ENCODE measurements around the gene APEX2. TPM values are rescaled to one million over a fixed set of nuclear protein-coding genes. Genes with fewer than 3 reads are reported as not detected.
"Not testable (repeated sequence)": the region's sequence is repeated elsewhere in the genome, so short reads cannot be mapped to it uniquely, and the experiment has no call there.

APEX2 gene
- total RNA-seq, 3 donors from 2014 or later (not counting 1 experiment from before 2014, with no cell fraction given) = 11.5 to 13.3 (median 12.4) TPM

DNA sequence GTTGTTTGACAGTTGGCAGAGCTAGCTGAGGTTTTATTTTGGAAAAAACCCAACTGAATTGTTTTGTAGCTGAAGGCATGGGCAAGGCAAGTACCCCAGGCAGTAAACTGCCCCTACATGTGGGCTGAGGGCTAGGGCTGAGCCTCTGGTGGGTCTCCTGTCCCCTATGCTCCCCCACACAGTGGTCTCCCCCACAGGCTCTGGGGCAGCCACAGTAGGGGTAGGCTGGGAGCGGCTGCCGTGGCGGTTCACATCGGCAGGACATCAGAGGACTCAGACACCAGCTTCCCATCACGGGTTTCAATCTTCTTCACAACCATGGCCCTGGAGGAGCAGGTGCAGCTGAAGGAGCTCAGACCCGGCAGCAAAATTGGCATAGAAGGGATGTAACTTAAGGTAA, 41.4 kb downstream of the APEX2 start:
- intact Hi-C loops (cut with micrococcal nuclease) = no loop called here

DNA sequence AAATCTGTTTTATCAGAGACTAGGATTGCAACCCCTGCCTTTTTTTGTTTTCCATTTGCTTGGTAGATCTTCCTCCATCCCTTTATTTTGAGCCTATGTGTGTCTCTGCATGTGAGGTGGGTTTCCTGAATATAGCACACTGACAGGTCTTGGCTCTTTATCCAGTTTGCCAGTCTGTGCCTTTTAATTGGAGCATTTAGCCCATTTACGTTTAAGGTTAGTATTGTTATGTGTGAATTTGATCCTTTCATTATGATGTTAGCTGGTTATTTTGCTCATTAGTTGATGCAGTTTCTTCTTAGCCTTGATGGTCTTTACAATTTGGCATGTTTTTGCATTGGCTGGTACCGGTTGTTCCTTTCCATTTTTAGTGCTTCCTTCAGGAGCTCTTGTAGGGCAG, 50.4 kb downstream of the APEX2 start:
- ATAC-seq; H3K9me3 ChIP-seq (ENCODE audit: control insufficient read depth, insufficient read depth, low read length); H3K4me1 ChIP-seq (ENCODE audit: control insufficient read depth, insufficient read depth, low read length); intact Hi-C loops (cut with micrococcal nuclease); DNase-seq; H3K36me3 Mint-ChIP-seq; H3K4me3 ChIP-seq (ENCODE audit: low read length); H3K27me3 Mint-ChIP-seq (ENCODE audit: low read depth in 2 of 2); H3K27me3 ChIP-seq (ENCODE audit: control insufficient read depth, insufficient read depth, low read length); H3K4me1 Mint-ChIP-seq; H3K36me3 ChIP-seq (ENCODE audit: control insufficient read depth, insufficient read depth, low read length); H3K27ac Mint-ChIP-seq; H3K9me3 Mint-ChIP-seq; H3K27ac ChIP-seq (ENCODE audit: low read length); H3K4me3 Mint-ChIP-seq: not testable (repeated sequence)
- 100% methylated on average over 2 of the region's 2 CpGs for WGBS (ENCODE audit: insufficient coverage)

More for the DNA sequence above, 41.4 kb downstream of the APEX2 start:
- Mint-ChIP-seq H3K9me3 (no peaks in the 10 kb centered on the region), H3K4me1 (no peaks in the 10 kb centered on the region), H3K36me3 (no peaks in the 10 kb centered on the region), H3K4me3 (no peak overlapping the region), H3K27ac (no peak overlapping the region), H3K27me3 (ENCODE audit: low read depth in 2 of 2) (no peaks in the 10 kb centered on the region)
- no peaks in the 10 kb centered on the region for H3K4me1 ChIP-seq (ENCODE audit: control insufficient read depth, insufficient read depth, low read length)
- TF ChIP-seq, protein P1, sequence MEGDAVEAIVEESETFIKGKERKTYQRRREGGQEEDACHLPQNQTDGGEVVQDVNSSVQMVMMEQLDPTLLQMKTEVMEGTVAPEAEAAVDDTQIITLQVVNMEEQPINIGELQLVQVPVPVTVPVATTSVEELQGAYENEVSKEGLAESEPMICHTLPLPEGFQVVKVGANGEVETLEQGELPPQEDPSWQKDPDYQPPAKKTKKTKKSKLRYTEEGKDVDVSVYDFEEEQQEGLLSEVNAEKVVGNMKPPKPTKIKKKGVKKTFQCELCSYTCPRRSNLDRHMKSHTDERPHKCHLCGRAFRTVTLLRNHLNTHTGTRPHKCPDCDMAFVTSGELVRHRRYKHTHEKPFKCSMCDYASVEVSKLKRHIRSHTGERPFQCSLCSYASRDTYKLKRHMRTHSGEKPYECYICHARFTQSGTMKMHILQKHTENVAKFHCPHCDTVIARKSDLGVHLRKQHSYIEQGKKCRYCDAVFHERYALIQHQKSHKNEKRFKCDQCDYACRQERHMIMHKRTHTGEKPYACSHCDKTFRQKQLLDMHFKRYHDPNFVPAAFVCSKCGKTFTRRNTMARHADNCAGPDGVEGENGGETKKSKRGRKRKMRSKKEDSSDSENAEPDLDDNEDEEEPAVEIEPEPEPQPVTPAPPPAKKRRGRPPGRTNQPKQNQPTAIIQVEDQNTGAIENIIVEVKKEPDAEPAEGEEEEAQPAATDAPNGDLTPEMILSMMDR (IDR thresholded peaks at IDR 0.05) = no peak
- WGBS (ENCODE audit: insufficient coverage) = 97% methylated on average over 5 of the region's 6 CpGs
- no peaks in the 10 kb centered on the region for H3K9me3 ChIP-seq (ENCODE audit: control insufficient read depth, insufficient read depth, low read length)
- ATAC-seq (no peak), DNase-seq (no peak)
- no peaks in the 10 kb centered on the region for H3K27me3 ChIP-seq (ENCODE audit: control insufficient read depth, insufficient read depth, low read length)
- no peak overlapping the region for H3K4me3 ChIP-seq (ENCODE audit: low read length)
- H3K27ac ChIP-seq (ENCODE audit: low read length) = no peak overlapping the region
- no peaks in the 10 kb centered on the region for H3K36me3 ChIP-seq (ENCODE audit: control insufficient read depth, insufficient read depth, low read length)

DNA sequence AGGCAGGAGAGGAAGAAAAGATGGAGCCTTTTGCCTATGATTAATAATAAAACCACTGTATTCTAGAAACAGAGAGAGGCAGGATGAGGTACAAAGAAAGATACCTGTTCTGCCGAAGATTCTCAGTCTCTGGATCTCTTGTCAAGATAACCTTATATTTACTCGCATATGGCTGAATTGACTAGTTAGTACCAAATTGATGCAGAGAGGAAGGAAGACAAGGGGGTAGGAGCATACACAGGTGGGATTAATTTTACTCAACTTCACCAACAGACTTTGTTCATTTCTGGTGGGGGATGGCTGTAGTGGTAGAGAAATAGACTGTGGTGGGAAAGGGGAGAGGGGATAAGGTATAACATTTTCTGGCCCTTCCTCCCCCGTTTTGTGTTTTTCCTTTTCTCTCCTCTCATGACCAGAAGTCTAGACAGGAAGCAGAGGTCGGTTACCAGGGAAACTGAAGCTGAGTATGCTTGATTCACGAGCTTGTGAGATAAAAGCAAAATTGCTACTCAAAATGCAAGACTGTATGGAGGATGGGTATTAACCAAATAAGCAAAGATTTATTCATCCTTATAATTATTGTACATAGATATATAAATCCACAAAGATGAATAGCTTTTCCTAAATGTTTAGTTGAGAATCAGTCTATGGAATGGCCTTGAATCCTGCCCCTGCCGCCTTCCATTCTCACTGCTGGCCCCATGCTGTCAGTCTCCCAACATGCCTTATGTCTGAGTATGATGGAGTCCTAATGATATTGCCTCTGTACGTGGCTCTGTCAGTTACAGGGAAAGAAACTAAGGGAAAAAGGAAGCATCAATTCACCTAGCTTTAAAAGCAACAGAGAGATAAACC, 56.9 kb downstream of the APEX2 start:
- intact Hi-C loops (cut with micrococcal nuclease) = loop anchor here (1.0 kb wide), 1 partner anchor 166 kb away; no protein-coding TSS in a partner anchor
- peak in 1 of 2 donors; percentile 72 for DNase-seq
- TF ChIP-seq, protein P1 (IDR thresholded peaks at IDR 0.05) = no peak
- H3K36me3 ChIP-seq (ENCODE audit: control insufficient read depth, insufficient read depth, low read length) = no peaks in the 10 kb centered on the region
- H3K9me3 ChIP-seq (ENCODE audit: control insufficient read depth, insufficient read depth, low read length) = no peaks in the 10 kb centered on the region
- H3K9me3 Mint-ChIP-seq = no peaks in the 10 kb centered on the region
- peak; percentile 64 to 74 (median 70) for ATAC-seq
- peaks cover 7 to 52% of the 10 kb centered on the region in 2 donors for H3K27me3 Mint-ChIP-seq (ENCODE audit: low read depth in 2 of 2)
- H3K4me3 Mint-ChIP-seq = peak overlapping the region; percentile 72
- H3K4me1 ChIP-seq (ENCODE audit: control insufficient read depth, insufficient read depth, low read length) = peaks cover 6% of the 10 kb centered on the region
- peak overlapping the region; percentile 49 to 52 for H3K27ac Mint-ChIP-seq
- no peaks in the 10 kb centered on the region for H3K27me3 ChIP-seq (ENCODE audit: control insufficient read depth, insufficient read depth, low read length)
- no peaks in the 10 kb centered on the region for H3K36me3 Mint-ChIP-seq
- WGBS (ENCODE audit: insufficient coverage) = no CpG with 5 or more reads among the region's 7 CpGs
- no peak overlapping the region for H3K27ac ChIP-seq (ENCODE audit: low read length)
- peaks cover 10 to 15% of the 10 kb centered on the region in 2 donors for H3K4me1 Mint-ChIP-seq
- H3K4me3 ChIP-seq (ENCODE audit: low read length) = no peak overlapping the region

DNA sequence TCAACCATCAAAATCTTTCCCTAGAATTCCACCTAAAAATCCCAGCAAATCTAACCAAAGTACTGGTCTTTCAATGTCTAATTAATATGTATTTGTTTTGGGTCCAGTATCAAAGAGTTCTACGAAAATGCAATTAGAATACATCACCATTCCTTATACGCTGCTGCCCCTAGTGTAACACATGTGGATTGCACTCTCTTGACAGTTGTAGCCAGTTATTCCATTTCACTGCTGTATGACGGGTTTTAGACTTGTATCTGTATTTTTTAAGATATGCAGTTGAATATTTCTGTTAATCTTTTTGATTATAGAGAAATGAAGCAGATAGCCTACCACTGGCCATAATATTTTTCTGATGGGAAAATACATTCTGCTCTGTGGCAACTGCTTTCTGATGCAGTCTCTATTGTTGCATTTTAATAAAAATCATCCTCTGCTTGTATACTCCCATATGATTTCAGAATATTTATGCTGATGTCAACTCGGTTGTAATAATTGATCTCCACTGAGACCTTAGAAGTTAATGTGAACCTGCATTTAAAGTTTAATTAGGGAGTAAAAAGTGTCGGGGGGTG, 57.6 kb downstream of the APEX2 start:
- no peaks in the 10 kb centered on the region for H3K9me3 Mint-ChIP-seq
- H3K4me1 ChIP-seq (ENCODE audit: control insufficient read depth, insufficient read depth, low read length) = peaks cover 6% of the 10 kb centered on the region
- no peak overlapping the region for H3K4me3 ChIP-seq (ENCODE audit: low read length)
- peaks cover 7 to 58% of the 10 kb centered on the region in 2 donors for H3K27me3 Mint-ChIP-seq (ENCODE audit: low read depth in 2 of 2)
- no peaks in the 10 kb centered on the region for H3K27me3 ChIP-seq (ENCODE audit: control insufficient read depth, insufficient read depth, low read length)
- TF ChIP-seq, protein P1 (IDR thresholded peaks at IDR 0.05) = peak; percentile 72
- peaks cover 10 to 15% of the 10 kb centered on the region in 2 donors for H3K4me1 Mint-ChIP-seq
- H3K27ac ChIP-seq (ENCODE audit: low read length) = no peak overlapping the region
- WGBS (ENCODE audit: insufficient coverage) = 20% methylated on average over 1 of the region's 5 CpGs
- no peaks in the 10 kb centered on the region for H3K36me3 Mint-ChIP-seq
- peak in 1 of 2 donors; percentile 69 for DNase-seq
- no peaks in the 10 kb centered on the region for H3K36me3 ChIP-seq (ENCODE audit: control insufficient read depth, insufficient read depth, low read length)
- intact Hi-C loops (cut with micrococcal nuclease) = no loop called here
- peak overlapping the region; percentile 72 for H3K4me3 Mint-ChIP-seq
- H3K9me3 ChIP-seq (ENCODE audit: control insufficient read depth, insufficient read depth, low read length) = no peaks in the 10 kb centered on the region
- peak overlapping the region; percentile 49 to 52 for H3K27ac Mint-ChIP-seq
- peak; percentile 75 to 90 (median 83) for ATAC-seq

Data from natural killer cell (primary cell).